Vein endothelial cell (primary cell): ENCODE results near the gene TRAF5. TPM values are rescaled to one million over a fixed set of nuclear protein-coding genes. Genes with fewer than 3 reads are reported as not detected.

ENCODE experiments used
- total RNA-seq: library from RNA; depleted of rRNA; stranded (reverse); fragments of >200 nt; gene quantifications from 2 replicates; pipeline ENCODE4 v1.2.3, GENCODE V29; 2012

TRAF5 gene
- total RNA-seq: 13.7 and 14.9 TPM in 2 replicates

GRCh38 chr1:211326528-211327345, at the start of gene TRAF5:
Gene TRAF5, plus strand, starts transcription at chr1:211326833. Its CDS starts 26,407 bp downstream, at chr1:211353240.

Other genes with a start within 250 kb of the TRAF5 start
- 0.10 TPM in 1 of 2 replicates, not detected in the other for gene KCNH1, start 192.7 kb upstream of the TRAF5 start, total RNA-seq
- 19.3 and 21.9 TPM in 2 replicates for gene RCOR3, start 67.5 kb upstream of the TRAF5 start, total RNA-seq
- gene RD3, start 165.3 kb downstream of the TRAF5 start, total RNA-seq: not detected in 2 replicates